ENCODE data around the gene QRICH2.
"Not testable (repeated sequence)": the region's sequence is repeated elsewhere in the genome, so short reads cannot be mapped to it uniquely, and the experiment has no call there.

QRICH2 gene, protein sequence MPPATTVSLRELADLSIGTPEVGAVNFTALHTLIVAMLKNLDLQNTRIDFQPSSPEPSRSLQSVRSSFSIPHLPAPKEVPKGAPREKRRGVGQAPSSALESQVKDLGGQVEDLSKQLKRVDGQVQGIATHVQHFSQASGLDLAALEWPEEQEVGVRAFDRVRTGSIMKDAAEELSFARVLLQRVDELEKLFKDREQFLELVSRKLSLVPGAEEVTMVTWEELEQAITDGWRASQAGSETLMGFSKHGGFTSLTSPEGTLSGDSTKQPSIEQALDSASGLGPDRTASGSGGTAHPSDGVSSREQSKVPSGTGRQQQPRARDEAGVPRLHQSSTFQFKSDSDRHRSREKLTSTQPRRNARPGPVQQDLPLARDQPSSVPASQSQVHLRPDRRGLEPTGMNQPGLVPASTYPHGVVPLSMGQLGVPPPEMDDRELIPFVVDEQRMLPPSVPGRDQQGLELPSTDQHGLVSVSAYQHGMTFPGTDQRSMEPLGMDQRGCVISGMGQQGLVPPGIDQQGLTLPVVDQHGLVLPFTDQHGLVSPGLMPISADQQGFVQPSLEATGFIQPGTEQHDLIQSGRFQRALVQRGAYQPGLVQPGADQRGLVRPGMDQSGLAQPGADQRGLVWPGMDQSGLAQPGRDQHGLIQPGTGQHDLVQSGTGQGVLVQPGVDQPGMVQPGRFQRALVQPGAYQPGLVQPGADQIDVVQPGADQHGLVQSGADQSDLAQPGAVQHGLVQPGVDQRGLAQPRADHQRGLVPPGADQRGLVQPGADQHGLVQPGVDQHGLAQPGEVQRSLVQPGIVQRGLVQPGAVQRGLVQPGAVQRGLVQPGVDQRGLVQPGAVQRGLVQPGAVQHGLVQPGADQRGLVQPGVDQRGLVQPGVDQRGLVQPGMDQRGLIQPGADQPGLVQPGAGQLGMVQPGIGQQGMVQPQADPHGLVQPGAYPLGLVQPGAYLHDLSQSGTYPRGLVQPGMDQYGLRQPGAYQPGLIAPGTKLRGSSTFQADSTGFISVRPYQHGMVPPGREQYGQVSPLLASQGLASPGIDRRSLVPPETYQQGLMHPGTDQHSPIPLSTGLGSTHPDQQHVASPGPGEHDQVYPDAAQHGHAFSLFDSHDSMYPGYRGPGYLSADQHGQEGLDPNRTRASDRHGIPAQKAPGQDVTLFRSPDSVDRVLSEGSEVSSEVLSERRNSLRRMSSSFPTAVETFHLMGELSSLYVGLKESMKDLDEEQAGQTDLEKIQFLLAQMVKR (N-terminal part only)

DNA sequence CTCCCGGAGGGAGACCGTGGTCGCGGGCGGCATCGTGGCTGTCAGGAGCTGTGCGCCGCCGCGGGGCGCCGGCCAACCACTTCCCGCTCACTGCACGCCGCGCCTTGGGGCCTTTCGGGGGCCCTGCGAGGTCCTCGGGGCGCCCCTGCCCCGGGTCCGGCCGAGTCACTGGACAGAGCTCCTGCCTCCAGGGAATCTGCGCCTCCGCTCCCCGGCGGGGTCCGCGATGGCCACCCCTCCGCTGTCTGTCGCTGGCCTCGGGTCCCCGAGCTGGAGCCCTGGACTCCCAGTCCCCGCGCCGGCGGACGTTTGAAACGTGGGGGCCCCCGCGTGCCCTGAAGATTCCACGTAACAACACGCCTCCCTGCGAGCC is at the start of gene QRICH2:
Gene QRICH2, minus strand, starts transcription at position 311 of the 373 bp plus-strand sequence. Its CDS starts 278 bp downstream, at position 33.
- DNase-seq, result no peak

DNA sequence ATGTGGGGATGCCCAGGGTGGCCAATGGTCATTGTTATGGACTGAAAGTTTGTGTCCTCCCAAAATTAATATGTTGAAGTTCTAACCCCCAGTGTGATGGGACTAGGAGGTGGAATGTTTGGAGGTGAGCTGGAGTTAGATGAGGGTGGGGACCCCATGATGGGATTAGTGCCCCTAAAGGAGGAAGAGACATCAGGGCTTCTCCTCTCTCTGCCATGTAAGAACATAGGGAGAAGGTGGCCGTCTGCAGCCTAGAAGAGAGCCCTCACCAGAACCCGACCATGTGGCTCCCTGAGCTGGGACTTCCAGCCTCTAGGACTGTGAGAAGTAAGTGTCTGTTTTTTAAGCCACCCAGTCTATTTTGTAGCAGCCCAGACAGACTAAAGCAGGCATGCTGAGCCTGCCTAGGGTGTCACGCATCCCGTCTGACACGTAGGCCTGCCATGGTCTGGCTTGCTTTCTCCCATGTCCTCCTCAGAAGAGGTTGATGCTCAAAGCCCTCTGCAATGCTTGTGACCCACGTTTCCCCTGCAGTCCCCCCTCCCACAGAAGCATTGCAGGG is 49.6 kb upstream of the QRICH2 start:
- no peak for DNase-seq

DNA sequence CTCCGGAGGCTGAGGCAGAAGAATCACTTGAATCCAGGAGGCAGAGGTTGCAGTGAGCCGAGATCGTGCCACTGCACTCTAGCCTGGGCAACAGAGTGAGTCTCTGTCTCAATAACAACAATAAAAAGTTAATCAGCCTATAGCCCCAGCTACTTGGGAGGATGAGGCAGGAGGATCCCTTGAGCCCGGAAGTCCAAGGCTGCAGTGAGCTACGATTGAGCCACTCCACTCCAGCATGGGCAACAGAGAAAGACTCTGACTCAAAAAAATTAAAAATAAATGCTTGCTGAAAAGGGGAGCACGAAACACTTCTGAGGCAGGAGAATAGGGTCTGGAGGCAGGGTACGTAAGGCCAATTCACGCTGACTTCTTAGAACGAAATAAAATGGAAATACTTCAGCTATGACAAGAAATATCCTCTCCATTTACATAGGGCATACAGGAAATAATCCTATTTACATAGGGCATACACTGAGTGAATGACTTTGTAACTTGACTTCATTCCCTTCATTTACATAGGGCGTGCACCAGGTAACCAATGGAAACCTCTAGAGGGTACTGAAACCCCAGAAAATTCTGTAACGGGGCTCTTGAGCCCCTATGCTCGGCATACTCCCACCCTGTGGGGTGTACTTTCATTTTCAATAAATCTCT is 48.9 kb upstream of the QRICH2 start:
- DNase-seq, result no peak

DNA sequence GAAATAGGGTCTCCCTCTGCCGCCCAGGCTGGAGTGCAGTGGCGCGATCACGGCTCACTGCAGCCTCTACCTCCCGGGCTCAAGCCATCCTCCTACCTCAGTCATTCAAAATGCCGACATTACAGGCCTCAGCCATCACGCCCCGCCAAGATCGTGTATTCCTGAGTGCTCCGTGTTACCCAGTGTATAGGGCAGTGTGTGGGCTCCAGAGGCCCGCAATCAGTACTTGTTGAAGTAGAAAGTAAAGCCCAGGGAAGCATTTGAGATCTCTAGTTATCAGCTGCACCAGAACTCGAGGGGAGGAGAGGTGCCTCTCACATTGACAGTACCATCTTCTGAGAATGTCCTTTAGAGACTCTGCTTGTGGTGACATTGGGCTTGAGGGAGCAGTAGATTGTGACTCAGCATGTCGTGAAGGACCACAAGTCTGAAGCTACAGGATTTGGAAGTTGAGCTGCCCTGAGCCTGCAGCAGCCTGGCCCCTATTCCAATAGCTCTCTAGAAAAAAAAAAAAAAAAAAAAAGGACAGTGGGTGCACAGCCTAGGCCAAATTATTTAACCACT is 46.8 kb upstream of the QRICH2 start:
- DNase-seq, result no peak

DNA sequence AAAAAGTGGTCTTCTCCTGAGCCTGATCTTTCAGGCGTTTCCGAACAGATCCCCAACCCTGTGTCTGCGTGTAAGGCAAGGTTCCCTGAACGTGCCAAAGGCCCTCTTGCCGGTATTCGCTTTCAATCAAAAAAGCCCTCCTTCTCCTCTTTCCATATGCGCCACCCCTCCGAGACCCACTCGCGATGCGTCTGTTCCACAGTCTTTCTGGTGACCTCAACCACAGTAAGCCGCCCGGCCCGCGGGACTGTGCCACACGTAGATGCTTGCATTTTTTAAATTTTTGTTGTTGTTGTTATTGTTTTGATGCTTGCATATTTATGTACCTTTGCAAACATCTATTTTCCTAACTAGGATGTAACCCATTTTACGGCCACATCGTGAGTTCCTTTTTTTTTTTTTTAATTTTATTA is 46.2 kb upstream of the QRICH2 start:
- no peak for DNase-seq

DNA sequence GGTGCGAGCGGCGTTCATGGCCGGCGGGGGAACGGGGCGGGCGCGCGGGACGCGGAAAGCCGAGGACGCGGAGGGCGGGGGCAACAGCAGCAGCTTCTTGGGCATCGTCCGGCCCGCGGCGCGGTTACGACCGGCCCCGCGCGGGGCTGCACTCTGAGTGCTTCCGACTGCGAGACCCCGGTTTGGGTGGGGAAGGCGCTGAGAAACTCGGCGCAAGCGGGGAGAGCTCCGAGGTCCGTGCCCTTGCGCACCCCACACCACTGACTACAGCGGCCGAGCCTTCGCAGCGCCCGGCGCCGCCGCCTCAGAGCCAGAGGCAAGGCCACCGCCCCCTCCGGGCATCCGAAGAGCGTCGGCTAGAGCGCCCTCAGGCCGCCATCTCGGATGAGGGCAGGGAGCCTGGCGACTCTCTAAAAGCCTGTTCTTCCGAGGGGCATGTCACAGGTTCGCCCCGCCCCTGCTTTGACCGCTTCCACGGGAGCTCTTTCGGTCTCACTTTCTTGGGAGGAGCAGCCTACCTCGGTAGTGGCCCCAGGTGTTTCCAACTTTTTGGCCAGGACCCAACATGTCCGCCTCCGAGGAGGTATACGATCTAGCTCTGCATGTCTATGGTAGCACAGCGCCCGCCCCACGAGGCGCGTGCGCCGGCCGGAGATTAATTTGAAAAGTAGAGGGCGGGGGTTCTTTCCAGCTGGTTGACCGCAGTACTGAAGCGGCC is 45.7 kb upstream of the QRICH2 start, which contains the start of gene PRPSAP1:
Gene PRPSAP1, minus strand, starts transcription at position 318 of the 718 bp plus-strand sequence. Its CDS starts 213 bp downstream, at position 105.
- peak; percentile 69 to 70 for DNase-seq

DNA sequence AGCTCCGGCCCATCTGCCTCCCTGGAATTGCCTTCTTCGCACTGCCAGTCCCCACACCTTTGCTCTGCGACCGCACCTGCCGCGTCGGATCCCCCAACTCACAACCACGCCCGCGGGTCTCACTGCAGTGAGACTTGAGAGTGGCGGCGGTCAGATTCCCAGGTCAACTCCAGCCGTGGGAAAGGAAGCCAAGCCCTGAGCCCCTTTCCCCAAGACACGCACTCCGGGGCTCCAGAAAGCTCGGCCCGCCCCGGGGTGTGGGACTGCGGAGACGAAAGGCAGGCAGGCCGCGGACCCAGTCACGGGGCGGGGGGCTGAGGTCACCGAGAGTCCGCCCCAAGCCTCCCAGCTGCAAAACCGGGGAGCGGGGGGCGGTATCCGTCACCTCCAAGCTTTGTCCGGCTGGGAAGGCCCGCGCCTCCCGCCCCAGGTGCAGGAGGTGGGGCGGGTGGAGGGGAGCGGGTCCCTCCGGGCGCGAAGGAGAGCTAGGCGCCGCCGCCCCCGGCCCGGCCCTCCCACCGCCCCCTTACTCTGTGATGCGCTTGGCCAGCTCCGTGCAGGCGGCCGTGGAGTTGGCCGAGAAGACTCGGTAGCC is 45.0 kb upstream of the QRICH2 start:
- no peak for DNase-seq

DNA sequence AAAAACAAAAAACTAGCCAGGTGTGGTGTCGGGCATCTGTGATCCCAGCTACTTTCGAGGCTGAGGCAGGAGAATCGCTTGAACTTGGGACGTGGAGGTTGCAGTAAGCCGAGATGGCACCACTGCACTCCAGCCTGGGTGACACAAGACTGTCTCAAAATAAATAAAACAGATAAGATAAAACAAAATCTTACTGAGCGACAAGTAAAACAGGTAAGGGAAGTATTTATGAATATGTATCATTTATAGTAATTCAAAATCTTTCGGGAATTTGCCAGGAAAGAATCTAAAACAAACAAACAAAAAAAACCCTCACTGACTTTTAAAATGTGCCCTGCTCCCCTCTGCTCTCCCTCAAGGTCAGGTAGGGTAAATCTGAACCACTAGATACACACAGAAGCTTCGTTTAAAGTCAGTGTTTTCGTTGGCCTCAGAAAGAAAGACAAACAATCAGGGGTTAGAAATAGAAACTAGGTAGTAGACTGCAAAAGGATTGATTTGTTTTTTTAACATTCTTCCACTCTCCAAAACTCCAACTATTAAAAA is 43.5 kb upstream of the QRICH2 start:
- no peak for DNase-seq

DNA sequence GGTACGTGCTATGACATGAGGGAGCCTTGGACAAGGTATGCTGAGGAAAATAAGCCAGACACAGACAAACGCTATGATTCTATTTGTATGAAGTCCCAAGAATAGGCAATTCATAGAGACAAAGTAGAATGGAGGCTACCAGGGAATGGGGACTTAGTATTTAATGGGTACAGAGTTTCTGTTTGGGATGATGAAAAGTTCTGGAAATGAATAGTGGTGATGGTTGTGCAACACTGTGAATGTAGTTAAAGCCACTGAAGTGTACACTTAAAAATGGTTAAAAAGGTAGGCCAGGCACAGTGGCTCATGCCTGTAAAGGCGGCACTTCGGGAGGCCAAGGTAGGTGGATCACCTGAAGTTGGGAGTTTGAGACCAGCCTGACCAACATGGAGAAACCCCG is 42.4 kb upstream of the QRICH2 start:
- no peak for DNase-seq

DNA sequence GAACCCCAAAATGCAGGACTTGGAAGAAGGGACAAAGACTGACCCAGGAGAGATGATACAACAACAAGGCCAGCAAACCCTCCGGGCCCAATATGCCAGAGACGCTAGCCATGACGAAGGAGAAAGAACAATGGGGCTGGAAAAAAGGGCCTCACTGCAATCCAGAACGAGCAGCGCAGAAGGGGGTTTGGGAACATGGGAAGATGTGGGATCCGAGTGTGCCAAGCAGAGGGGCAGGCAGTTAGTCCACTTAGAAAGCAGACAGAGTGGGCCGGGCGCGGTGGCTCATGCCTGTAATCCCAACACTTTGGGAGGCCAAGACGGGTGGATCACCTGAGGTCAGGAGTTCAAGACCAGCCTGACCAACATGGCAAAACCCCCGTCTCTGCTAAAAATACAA is 38.9 kb upstream of the QRICH2 start:
- not testable (repeated sequence) for DNase-seq

DNA sequence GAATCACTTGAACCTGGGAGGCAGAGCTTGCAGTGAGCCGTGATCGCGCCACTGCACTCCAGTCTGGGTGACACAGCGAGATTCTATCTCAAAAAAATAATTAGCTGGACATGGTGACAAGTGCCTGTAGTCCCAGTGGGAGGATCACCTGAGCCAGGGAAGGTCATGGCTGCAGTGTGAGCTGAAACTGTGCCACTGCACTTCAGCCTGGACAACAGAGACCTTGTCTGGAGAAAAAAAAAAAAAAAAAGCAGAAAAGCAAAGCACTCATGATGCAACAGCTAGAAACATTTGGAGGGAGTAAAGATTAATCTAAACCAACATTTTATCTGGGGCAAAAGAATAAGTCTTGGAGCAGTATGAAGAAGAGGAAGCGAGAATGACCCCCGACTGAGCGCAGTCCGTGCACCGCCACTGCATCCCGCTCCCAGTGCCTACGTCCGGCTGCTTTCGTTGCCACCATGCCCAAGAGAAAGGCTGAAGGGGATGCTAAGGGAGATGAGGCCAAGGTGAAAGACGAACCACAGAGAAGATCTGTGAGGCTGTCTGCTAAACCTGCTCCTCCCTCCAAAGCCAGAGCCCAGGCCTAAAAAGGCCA is 37.4 kb upstream of the QRICH2 start:
- no peak for DNase-seq

DNA sequence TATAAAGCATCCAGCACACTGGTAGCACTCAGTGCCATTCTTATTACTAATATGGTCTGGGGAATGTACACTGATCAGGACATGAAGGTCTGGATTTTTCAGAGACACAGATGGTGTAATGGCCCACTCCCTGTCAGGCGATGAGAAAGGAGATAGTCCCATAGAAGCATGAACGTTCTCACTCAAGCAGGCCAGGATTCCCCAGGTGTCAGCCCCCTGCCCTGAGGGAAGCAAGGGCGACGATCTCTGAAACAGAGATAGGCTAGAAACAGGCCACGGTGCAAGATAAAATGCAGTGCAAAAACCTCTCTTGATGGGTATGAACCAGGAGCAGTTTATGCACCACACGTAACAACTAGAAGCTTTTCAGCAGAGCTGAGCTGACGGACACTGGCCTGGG is 35.0 kb upstream of the QRICH2 start:
- DNase-seq, result no peak

DNA sequence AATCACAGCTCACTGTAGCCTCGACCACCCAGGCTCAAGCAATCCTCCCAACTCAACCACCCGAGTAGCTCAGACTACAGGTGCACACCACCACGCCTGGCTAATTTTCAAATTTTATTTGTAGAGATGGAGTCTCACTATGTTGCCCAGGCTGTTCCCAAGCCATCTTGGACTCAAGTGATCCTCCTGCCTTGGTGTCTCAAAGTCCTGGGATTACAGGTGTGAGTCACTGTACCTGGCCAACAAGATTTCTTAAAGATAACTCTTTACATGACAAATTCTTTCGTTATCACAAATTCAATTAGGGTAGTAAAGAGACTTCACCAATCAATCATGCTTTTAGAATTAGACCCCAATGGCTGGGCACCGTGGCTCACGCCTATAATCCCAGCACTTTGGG is 33.2 kb upstream of the QRICH2 start:
- no peak for DNase-seq

DNA sequence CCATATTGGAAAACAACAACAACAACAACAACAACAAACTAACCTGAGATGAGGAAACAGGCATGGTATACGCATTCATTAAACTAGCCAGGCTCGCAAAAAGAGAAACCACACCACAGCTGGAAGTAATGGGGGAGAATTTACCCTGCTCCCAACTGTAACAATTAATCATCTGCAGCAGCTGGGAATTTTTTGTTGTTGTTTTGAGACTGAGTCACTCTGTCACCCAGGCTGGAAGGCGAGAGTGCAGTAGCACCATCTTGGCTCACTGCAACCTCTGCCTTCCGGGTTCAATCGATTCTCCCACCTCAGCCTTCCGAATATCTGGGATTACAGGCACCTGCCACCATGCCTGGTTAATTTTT is 29.3 kb upstream of the QRICH2 start:
- no peak for DNase-seq

DNA sequence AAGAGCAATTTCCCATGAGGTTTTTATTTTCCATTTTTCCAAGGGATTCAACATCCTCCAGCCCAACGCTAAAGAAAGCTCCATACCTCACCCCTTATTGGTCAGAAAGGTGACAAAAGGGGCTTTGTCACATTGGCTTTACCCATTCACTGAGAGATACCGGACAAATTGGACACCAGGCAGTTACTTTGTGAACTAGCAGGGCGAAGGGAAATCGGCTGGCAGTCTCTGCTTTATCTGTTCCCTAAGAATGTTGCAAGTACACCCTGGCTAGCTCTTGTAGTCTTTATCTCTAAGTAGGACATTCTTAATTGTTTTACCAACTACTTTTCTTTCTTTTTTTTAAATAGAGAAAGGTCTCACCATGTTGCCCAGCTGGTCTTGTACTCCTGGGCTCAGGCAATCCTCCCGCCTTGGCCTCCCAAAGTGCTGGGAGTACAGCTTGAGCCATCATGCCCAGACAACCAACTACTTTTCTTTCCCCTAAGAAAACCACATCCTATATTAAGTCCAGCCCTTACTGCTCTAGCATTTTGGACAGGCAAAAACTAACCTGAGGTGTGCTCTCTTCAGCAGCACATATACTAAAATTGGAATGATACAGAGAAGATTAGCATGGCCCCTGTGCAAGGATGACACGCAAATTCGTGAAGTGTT is 28.8 kb upstream of the QRICH2 start:
- no peak for DNase-seq

DNA sequence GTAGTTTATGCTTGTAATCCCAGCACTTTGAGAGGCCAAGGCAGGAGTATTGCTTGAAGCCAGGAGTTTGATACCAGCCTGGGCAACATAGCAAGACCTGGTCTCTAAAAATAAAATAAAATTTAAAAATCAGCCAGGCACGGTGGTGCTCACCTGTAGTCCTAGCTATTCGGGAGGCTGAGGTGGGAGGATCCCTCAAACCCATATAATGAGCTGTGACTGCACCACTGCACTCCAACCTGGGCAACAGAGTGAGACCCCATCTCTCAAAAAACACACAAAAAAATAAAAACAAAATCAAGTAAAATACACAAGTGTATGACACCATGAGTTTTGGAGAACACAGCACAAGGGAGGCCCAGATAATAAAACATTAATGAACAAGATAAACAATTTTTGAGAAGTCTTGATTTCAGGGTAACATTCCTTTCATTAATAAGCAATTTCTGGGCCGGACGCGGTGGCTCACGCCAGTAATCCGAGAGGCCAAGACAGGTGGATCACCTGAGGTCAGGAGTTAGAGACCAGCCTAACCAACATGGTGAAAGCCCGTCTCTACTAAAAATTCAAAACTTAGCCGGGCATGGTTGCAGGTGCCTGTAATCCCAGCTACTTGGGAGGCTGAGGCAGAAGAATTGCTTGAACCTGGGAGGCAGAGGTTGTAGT is 27.8 kb upstream of the QRICH2 start:
- no peak for DNase-seq

DNA sequence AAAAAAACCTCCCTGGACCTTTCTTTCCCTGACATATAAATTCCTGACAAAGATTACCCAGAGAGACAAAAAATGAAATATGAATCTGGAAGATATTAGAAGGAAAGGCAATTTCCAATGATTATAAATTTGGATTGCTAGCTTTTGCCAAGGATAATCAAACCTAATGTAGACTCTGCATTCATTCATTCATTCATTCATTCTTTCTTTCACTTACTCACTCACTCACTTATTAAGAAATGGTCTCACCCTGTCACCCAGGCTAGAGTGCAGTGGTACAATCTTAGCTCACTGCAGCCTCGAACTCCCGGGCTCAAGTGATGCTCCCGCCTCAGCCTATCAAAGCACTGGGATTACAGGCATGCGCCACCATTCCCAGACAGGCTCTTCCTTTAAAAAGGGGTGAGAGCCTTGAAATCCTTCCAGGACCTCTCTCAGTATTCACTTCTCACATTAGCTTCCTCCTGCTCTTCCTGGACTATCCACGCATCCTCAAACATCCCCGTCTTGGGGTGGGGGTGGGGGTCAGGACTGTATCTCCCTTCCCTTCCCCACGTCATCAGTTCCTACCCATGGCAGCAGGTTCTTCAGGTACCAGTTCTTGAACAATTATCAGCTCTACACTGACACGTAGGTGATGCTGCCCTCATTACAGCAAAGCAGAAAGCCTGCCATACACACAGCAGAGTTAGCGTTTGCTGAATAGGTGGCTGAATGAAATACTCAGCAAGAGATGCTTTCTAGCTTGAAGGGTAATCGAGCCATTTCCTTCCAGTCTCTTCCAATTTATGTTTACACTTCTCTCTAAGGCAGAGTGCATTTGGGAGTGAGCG is 25.8 kb upstream of the QRICH2 start:
- DNase-seq, result no peak

DNA sequence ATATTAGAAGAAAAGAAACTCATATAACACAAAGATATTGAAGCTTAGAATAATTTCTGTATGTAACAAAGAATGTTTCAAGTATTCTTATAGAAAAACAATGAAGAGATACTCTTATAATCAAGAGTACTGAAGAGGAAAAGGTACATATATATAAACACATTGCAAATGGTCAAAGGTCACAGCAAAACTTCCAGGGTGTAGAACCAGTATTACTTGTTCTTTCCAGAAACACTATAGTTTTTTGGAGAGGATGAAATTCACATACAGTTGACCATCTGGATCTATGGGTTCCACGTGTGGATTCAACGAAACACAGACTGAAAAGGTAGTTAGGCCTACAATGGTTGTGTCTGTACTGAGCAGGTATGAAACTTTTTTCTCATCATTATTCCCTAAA is 23.0 kb upstream of the QRICH2 start:
- DNase-seq, result no peak

Measured in activated CD4-positive, alpha-beta T cell treated with anti-CD3 and anti-CD28 coated beads, Interleukin-2, amount 50 U/mL, for 4 hours (primary cell).